HEK293T (cell line): Measurements from ENCODE around the gene RELA.

Experiments used
- CTCF ChIA-PET: fragments of 350-600 bp; formaldehyde crosslinking; extraction: SDS; loops from one replicate; lab custom pipeline; 2021; ENCODE audit warnings: antibody characterized with exemption, inconsistent platforms; lab: Yijun Ruan, JAX
- POLR2A ChIA-PET: fragments of 350-600 bp; formaldehyde crosslinking; extraction: SDS; loops from one replicate; lab custom pipeline; 2020; ENCODE audit warnings: antibody characterized with exemption, inconsistent platforms; lab: Yijun Ruan, JAX
- DNase-seq: peaks from one replicate; pipeline ENCODE4 v3.0.0; 2012; ENCODE audit warnings: mixed read lengths; ENCODE audit errors: extremely low spot score
- ARNT ChIP-seq: fragments of 450-650 bp; IDR thresholded peaks from 2 replicates; pipeline ENCODE4 v1.6.1; 2017; ENCODE audit warnings: mild to moderate bottlenecking
- BHLHE40 ChIP-seq: fragments of 450-650 bp; IDR thresholded peaks from 2 replicates; pipeline ENCODE4 v1.6.1; 2016; ENCODE audit warnings: mild to moderate bottlenecking, moderate library complexity, borderline replicate concordance
- CTBP1 ChIP-seq: fragments of 450-650 bp; IDR thresholded peaks from 2 replicates; pipeline ENCODE4 v1.6.1; 2016; ENCODE audit warnings: borderline replicate concordance
- ELF4 ChIP-seq: fragments of 450-650 bp; IDR thresholded peaks from 2 replicates; pipeline ENCODE4 v1.6.1; 2017; ENCODE audit warnings: antibody characterized with exemption
- FOXA1 ChIP-seq: fragments of 450-650 bp; IDR thresholded peaks from 2 replicates; pipeline ENCODE4 v1.6.1; 2016; ENCODE audit warnings: mild to moderate bottlenecking
- FOXK2 ChIP-seq: fragments of 450-650 bp; IDR thresholded peaks from 2 replicates; pipeline ENCODE4 v1.6.1; 2016; ENCODE audit warnings: mild to moderate bottlenecking
- FOXM1 ChIP-seq: fragments of 450-650 bp; IDR thresholded peaks from 2 replicates; pipeline ENCODE4 v1.6.1; 2017; ENCODE audit warnings: mild to moderate bottlenecking, borderline replicate concordance
- HDGF ChIP-seq: fragments of 450-650 bp; IDR thresholded peaks from 2 replicates; pipeline ENCODE4 v1.6.1; 2017; ENCODE audit warnings: antibody characterized with exemption, borderline replicate concordance
- L3MBTL2 ChIP-seq: fragments of 450-650 bp; conservative IDR thresholded peaks from 2 replicates; pipeline ENCODE4 v1.6.1; 2016; ENCODE audit warnings: mild to moderate bottlenecking
- LEF1 ChIP-seq: fragments of 450-650 bp; IDR thresholded peaks from 2 replicates; pipeline ENCODE4 v1.6.1; 2017; ENCODE audit warnings: mild to moderate bottlenecking, borderline replicate concordance
- NFRKB ChIP-seq: fragments of 450-650 bp; IDR thresholded peaks from 2 replicates; pipeline ENCODE4 v1.6.1; 2016; ENCODE audit warnings: mild to moderate bottlenecking, moderate library complexity
- PKNOX1 ChIP-seq: fragments of 450-650 bp; IDR thresholded peaks from 2 replicates; pipeline ENCODE4 v1.6.1; 2016
- SP1 ChIP-seq: fragments of 450-650 bp; IDR thresholded peaks from 2 replicates; pipeline ENCODE4 v1.6.1; 2017
- SUZ12 ChIP-seq: fragments of 450-650 bp; IDR thresholded peaks from 2 replicates; pipeline ENCODE4 v1.6.1; 2016; ENCODE audit warnings: mild to moderate bottlenecking
- TARDBP ChIP-seq: fragments of 450-650 bp; IDR thresholded peaks from 2 replicates; pipeline ENCODE4 v1.6.1; 2016
- ZNF384 ChIP-seq: fragments of 450-650 bp; IDR thresholded peaks from 2 replicates; pipeline ENCODE4 v1.6.1; 2016

RELA gene

GRCh38 chr11:65636108-65637031 lies 26.3 kb downstream of the RELA start:
- ChIA-PET POLR2A (no interaction called here), CTCF (no interaction called here)
- TF ChIP-seq PKNOX1 (no peak), ARNT (no peak), FOXM1 (no peak), HDGF (no peak), BHLHE40 (no peak), NFRKB (no peak)
- DNase-seq = no peak

DNA sequence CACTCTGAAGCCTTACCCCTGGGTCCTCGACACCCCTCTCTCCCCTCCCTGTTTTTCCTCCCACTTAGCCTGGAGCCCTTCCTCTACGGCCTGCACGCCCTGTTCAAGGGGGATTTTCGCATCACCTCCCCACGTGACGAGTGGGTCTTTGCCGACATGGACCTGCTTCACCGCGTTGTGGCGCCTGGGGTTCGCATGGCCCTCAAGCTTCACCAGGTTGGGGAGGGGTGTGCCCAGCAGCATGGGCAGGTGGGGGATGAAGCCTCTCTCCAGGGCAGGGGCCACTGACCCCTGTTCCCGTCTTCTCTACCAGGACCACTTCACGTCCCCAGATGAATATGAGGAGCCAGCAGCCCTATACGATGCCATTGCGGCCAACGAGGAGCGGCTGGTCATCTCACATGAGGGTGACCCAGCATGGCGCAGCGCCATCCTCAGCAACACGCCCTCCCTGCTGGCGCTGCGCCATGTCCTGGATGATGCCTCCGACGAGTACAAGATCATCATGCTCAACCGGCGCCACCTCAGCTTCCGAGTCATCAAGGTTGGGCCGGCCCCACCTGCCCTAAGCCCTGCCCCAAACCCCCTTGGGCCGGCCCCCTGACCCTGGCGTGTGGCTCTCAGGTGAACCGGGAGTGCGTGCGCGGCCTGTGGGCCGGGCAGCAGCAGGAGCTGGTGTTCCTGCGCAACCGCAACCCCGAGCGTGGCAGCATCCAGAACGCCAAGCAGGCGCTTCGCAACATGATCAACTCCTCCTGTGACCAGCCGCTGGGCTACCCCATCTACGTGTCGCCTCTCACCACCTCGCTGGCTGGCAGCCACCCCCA lies 27.6 kb downstream of the RELA start:
- DNase-seq = no peak
- ChIA-PET CTCF (no interaction called here), POLR2A (no interaction called here)

GRCh38 chr11:65634440-65634839 lies 28.3 kb downstream of the RELA start:
- CTCF ChIA-PET = no interaction called here
- no peak for TF ChIP-seq LEF1
- TF ChIP-seq CTBP1 = no peak
- TF ChIP-seq SP1 = no peak
- no peak for TF ChIP-seq ARNT
- no peak for TF ChIP-seq L3MBTL2
- TF ChIP-seq FOXM1 = no peak
- TF ChIP-seq HDGF = no peak
- no peak for TF ChIP-seq NFRKB
- TF ChIP-seq SUZ12 = no peak
- TF ChIP-seq TARDBP = no peak
- no peak for TF ChIP-seq FOXK2
- TF ChIP-seq PKNOX1 = no peak
- TF ChIP-seq FOXA1 = no peak
- TF ChIP-seq ELF4 = no peak
- TF ChIP-seq ZNF384 = no peak
- no peak for TF ChIP-seq BHLHE40
- POLR2A ChIA-PET = no interaction called here
- no peak for DNase-seq

More for the DNA sequence above, 27.6 kb downstream of the RELA start:
- TF ChIP-seq CTBP1 = no peak

- ChIA-PET POLR2A (no interaction called here), CTCF (no interaction called here)
- TF ChIP-seq HDGF (no peak), SUZ12 (no peak), BHLHE40 (no peak), NFRKB (no peak), PKNOX1 (no peak), TARDBP (no peak)
- DNase-seq = no peak
Measured at GRCh38 chr11:65634109-65634436, 28.6 kb downstream of the RELA start.

DNA sequence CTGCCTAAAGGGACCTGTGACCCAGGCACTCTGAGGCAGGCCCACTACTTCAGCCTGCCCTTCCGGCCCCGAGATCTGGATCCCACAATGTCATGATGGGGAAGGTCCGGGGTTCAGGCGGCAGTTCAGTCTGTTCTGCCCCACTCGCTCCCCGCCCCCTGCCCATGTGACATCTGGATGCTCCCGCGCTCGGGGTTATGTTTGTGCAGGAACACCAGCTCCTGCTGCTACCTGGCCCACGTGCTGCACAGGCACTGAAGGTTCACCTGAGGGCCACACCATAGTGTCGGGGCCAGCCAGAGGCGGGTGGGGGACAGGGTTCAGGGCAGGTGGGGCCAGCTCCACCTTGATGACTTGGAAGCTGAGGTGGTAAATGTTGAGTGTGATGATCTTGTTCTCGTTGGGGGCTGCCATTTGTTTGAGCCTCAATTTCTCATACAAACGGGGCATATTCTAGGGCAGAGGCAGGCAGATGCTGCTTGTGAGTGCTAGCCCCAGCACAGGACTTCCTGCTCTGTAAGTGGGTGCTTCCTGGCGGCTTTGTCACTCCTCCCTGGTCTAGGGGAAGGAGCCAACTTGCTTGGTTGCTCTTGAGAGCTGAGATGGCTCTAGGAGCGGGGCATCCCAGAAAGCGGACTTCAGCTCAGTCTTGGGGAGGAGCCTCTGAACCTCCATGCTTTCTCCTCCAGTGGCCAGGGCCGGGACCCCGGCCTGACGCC lies 29.2 kb downstream of the RELA start:
- POLR2A ChIA-PET = interaction anchor here (1.0 to 2.3 kb wide), 3 partner anchors 16 to 20 kb away, joined by 4 to 8 read pairs (median 6); partner anchors contain the start of gene PCNX3
- DNase-seq = no peak
- CTCF ChIA-PET = no interaction called here
- TF ChIP-seq TARDBP (no peak), LEF1 (no peak), PKNOX1 (no peak), FOXA1 (no peak), SP1 (no peak), FOXK2 (no peak), FOXM1 (no peak), SUZ12 (no peak)

DNA sequence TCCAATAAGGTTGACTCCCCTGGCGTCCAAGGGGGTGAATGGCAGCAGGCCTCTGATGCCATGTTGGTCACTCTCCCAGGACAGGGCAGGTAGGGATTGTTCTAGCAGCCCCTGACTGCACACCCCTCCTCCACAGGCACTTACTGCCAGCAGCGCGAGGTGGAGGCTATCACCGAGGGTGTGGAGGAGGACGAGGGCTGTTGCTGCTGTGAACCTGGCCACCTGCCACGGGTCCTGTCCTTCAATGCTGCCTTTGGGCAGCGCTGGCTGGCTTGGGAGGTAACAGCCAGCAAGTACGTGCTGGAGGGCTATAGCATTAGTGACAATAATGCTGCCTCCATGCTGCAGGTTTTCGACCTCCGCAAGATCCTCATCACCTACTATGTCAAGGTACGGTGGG lies 32.5 kb downstream of the RELA start:
- ChIA-PET POLR2A (no interaction called here), CTCF (no interaction called here)
- DNase-seq = no peak
- TF ChIP-seq CTBP1 (no peak), ARNT (no peak), HDGF (no peak), NFRKB (no peak), FOXM1 (no peak), FOXA1 (no peak), BHLHE40 (no peak), SUZ12 (no peak), PKNOX1 (no peak), FOXK2 (no peak), SP1 (no peak), ZNF384 (no peak), TARDBP (no peak), ELF4 (no peak), L3MBTL2 (no peak), LEF1 (no peak)
